ENCODE results near the gene SEMA4C.

Gene SEMA4C

DNA sequence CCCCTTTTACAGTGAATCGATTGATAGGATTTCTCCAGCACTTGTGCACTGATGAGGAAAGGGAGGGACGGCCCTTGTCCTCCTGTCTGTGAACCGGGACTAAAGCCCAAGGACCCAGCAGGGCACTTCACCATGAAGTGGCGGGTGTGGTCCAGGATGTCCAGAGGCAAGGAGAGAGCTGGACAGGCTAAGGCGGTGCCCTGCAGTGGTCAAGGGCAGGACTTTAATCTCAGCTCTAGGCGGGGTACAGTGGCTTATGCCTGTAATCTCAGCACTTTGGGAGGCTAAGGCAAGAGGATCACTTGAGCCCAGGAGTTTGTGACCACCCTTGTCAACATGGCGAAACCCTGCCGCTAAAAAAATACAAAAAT lies 28.2 kb upstream of the SEMA4C start:
- DNase-seq (ENCODE audit: low read depth, low spot score), result no peak
- H3K4me3 ChIP-seq (ENCODE audit: low read depth, low read length), result no peak overlapping the region
- in situ Hi-C loops (cut with HindIII; ENCODE audit: low sequenced_read_pairs), result no loop called here
- TF ChIP-seq, protein P1, sequence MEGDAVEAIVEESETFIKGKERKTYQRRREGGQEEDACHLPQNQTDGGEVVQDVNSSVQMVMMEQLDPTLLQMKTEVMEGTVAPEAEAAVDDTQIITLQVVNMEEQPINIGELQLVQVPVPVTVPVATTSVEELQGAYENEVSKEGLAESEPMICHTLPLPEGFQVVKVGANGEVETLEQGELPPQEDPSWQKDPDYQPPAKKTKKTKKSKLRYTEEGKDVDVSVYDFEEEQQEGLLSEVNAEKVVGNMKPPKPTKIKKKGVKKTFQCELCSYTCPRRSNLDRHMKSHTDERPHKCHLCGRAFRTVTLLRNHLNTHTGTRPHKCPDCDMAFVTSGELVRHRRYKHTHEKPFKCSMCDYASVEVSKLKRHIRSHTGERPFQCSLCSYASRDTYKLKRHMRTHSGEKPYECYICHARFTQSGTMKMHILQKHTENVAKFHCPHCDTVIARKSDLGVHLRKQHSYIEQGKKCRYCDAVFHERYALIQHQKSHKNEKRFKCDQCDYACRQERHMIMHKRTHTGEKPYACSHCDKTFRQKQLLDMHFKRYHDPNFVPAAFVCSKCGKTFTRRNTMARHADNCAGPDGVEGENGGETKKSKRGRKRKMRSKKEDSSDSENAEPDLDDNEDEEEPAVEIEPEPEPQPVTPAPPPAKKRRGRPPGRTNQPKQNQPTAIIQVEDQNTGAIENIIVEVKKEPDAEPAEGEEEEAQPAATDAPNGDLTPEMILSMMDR (IDR thresholded peaks at IDR 0.05; ENCODE audit: low read depth, low read length), result no peak

- TF ChIP-seq, protein P1 (IDR thresholded peaks at IDR 0.05; ENCODE audit: low read depth, low read length), result no peak
- no peak overlapping the region for H3K4me3 ChIP-seq (ENCODE audit: low read depth, low read length)
- DNase-seq (ENCODE audit: low read depth, low spot score), result no peak
- in situ Hi-C loops (cut with HindIII; ENCODE audit: low sequenced_read_pairs), result no loop called here
Measured at GRCh38 chr2:96897491-96898134, 27.7 kb upstream of the SEMA4C start.

- TF ChIP-seq, protein P1 (IDR thresholded peaks at IDR 0.05; ENCODE audit: low read depth, low read length), result no peak
- in situ Hi-C loops (cut with HindIII; ENCODE audit: low sequenced_read_pairs), result no loop called here
- no peak overlapping the region for H3K4me3 ChIP-seq (ENCODE audit: low read depth, low read length)
- no peak for DNase-seq (ENCODE audit: low read depth, low spot score)
Measured at GRCh38 chr2:96895746-96896651, 26.1 kb upstream of the SEMA4C start.

DNA sequence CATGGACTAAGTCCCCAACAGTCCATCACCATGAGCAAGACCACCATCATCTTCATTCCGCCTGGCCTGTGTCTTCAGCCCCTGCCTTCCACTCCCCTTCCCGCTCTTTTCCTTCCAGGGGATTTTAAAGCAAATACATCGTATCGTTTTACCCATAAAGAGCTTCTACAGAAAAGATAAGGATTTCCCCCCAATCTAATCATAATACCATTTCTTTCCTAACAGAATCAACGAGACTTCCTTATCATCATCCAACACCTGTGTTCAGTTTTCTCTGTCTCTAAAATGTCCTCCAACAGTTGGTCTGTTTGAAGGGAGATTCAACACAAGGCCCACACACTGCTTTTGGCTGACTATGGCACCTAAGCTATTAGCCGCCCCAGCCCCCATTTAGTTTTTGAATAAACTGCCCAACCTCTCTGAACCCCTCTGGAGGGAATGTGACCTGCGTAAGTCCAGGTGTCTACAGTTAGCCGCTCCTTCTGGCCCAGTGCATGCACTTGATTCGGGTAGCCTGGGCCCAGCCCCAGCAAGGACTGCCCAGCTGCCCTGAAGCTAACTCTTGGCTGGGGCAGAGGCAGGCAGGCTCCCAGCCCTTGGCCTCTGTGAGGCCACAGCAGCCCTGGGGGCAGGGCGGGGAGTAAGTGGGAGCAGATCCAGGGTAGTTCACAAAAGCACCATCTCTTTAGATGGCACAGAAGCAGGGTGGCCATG lies 25.3 kb upstream of the SEMA4C start:
- no peak for DNase-seq (ENCODE audit: low read depth, low spot score)
- in situ Hi-C loops (cut with HindIII; ENCODE audit: low sequenced_read_pairs), result no loop called here
- no peak overlapping the region for H3K4me3 ChIP-seq (ENCODE audit: low read depth, low read length)
- TF ChIP-seq, protein P1 (IDR thresholded peaks at IDR 0.05; ENCODE audit: low read depth, low read length), result no peak

GRCh38 chr2:96894151-96894531 lies 24.3 kb upstream of the SEMA4C start:
- in situ Hi-C loops (cut with HindIII; ENCODE audit: low sequenced_read_pairs), result no loop called here
- H3K4me3 ChIP-seq (ENCODE audit: low read depth, low read length), result no peak overlapping the region
- TF ChIP-seq, protein P1 (IDR thresholded peaks at IDR 0.05; ENCODE audit: low read depth, low read length), result no peak
- no peak for DNase-seq (ENCODE audit: low read depth, low spot score)

GRCh38 chr2:96893289-96894150 lies 23.6 kb upstream of the SEMA4C start:
- TF ChIP-seq, protein P1 (IDR thresholded peaks at IDR 0.05; ENCODE audit: low read depth, low read length), result no peak
- DNase-seq (ENCODE audit: low read depth, low spot score), result no peak
- in situ Hi-C loops (cut with HindIII; ENCODE audit: low sequenced_read_pairs), result no loop called here
- H3K4me3 ChIP-seq (ENCODE audit: low read depth, low read length), result no peak overlapping the region
